Left lung (tissue), 10 donors: Measurements from ENCODE around the gene CFAP91. TPM values are rescaled to one million over a fixed set of nuclear protein-coding genes. Genes with fewer than 3 reads are reported as not detected.

ENCODE experiments used
- ATAC-seq: fragments of 200-7000 bp; cut with Tn5 transposase; one replicate; pipeline ENCODE4 v1.9.1; 2020; ENCODE audit warnings: moderate library complexity
- DNase-seq, 4 donors: peaks; one replicate each; pipeline ENCODE4 v3.0.0-alpha.2; 2013 to 2020
- H3K27ac ChIP-seq, 2 donors: fragments of 200-600 bp; sonication (generic) in 1 of 2; one replicate each; pipeline versions ENCODE4 v1.5.0 to v1.8.0; 2020 to 2021
- H3K27me3 ChIP-seq, 2 donors: fragments of 200-600 bp; sonication (generic) in 1 of 2; one replicate each; pipeline versions ENCODE4 v1.5.0 to v1.8.0; 2020 to 2021
- H3K36me3 ChIP-seq, 2 donors: fragments of 200-600 bp; sonication (generic) in 1 of 2; one replicate each; pipeline versions ENCODE4 v1.5.0 to v1.8.0; 2020 to 2021
- H3K4me1 ChIP-seq, 2 donors: fragments of 200-600 bp; one replicate each; pipeline ENCODE4 v1.8.0; 2021
- H3K4me3 ChIP-seq, 2 donors: fragments of 200-600 bp; sonication (generic) in 1 of 2; one replicate each; pipeline versions ENCODE4 v1.5.0 to v1.8.0; 2020 to 2021; ENCODE audit warnings: mild to moderate bottlenecking in 1 of 2
- H3K9me3 ChIP-seq, 2 donors: fragments of 200-600 bp; sonication (generic) in 1 of 2; one replicate each; pipeline versions ENCODE4 v1.5.0 to v1.8.0; 2020 to 2021
- intact Hi-C, 2 donors: fragments of 100-400 bp; cut with DNase I; formaldehyde crosslinking; loops; one replicate each; pipeline versions ENCODE4 v1.11.2 to v1.14.2; 2022
- polyA plus RNA-seq, 6 donors: library from polyadenylated mRNA; unstranded; fragments of 120-200 nt; gene quantifications; one replicate each; pipeline ENCODE4 v1.2.1, GENCODE V29; 2013; ENCODE audit not compliant: insufficient read length in 6 of 6
- total RNA-seq, 2 donors: library from RNA; stranded (reverse); fragmentation: NEBNext Ultra II Directional; extraction: Animal tissue kit (Norgen Biotek cat#: 25700); gene quantifications; one replicate each; pipeline ENCODE4 v1.2.1, GENCODE V29; 2021
- TF ChIP-seq, protein P1 (sequence below), 2 donors: fragments of 200-600 bp; sonication (generic) in 1 of 2; IDR thresholded peaks; one replicate each; pipeline versions ENCODE4 v1.5.0 to v1.8.0; 2021; ENCODE audit warnings: antibody characterized with exemption in 2 of 2
- donor health status: DM: no; HTN: yes; CAD: no.
- donor health status: DM: no; HTN: no; CAD: no.

The CFAP91 gene
- total and polyA plus RNA-seq, 8 donors: 1.1 to 12.9 (median 7.7) TPM

DNA sequence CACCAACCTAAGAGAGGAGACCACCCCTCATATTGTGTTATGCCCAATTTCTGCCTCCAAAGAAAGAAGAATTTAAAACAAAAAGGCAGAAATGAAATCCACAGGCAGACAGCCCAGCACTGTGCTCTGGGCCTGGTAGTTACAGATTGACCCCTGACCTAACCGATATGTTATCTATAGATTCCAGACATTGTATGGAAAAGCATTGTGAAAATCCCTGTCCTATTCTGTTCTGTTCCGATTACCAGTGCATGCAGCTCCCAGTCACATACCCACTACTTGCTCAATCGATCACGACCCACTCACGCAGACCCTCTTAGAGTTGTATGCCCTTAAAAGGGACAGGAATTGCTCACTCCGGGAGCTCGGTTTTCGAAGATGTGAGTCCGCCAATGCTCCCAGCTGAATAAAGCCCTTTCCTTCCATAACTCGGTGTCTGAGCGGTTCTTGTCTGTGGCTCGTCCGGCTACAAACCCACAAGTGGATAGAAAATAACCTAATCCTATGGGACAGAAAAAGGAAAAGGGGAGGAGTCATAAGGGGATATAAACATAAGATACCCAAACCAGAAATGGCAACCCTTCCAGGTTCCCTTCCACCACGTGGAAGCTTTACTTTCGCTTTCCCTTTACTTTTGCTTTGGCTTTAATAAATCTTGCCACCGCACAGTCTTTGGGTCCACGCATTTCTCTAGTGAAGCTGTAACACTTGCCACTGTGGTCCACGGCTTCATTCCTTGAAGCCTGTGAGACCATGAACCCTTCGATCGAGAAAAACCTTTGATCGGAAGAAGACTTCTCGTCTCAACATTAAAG lies 1.7 kb upstream of the CFAP91 start:
- Histone ChIP-seq H3K9me3 (peaks cover 0 to 7% of the 10 kb centered on the region in 2 donors), H3K4me1 (peaks cover 5 to 34% of the 10 kb centered on the region in 2 donors), H3K4me3 (no peak overlapping the region), H3K27ac (peak overlapping the region in 1 of 2 donors; percentile 74), H3K36me3 (no peaks in the 10 kb centered on the region), H3K27me3 (no peaks in the 10 kb centered on the region)
- no peak for DNase-seq
- ATAC-seq: no peak
- TF ChIP-seq, protein P1, sequence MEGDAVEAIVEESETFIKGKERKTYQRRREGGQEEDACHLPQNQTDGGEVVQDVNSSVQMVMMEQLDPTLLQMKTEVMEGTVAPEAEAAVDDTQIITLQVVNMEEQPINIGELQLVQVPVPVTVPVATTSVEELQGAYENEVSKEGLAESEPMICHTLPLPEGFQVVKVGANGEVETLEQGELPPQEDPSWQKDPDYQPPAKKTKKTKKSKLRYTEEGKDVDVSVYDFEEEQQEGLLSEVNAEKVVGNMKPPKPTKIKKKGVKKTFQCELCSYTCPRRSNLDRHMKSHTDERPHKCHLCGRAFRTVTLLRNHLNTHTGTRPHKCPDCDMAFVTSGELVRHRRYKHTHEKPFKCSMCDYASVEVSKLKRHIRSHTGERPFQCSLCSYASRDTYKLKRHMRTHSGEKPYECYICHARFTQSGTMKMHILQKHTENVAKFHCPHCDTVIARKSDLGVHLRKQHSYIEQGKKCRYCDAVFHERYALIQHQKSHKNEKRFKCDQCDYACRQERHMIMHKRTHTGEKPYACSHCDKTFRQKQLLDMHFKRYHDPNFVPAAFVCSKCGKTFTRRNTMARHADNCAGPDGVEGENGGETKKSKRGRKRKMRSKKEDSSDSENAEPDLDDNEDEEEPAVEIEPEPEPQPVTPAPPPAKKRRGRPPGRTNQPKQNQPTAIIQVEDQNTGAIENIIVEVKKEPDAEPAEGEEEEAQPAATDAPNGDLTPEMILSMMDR (IDR thresholded peaks at IDR 0.05): no peak
- intact Hi-C loops: no loop called here

DNA sequence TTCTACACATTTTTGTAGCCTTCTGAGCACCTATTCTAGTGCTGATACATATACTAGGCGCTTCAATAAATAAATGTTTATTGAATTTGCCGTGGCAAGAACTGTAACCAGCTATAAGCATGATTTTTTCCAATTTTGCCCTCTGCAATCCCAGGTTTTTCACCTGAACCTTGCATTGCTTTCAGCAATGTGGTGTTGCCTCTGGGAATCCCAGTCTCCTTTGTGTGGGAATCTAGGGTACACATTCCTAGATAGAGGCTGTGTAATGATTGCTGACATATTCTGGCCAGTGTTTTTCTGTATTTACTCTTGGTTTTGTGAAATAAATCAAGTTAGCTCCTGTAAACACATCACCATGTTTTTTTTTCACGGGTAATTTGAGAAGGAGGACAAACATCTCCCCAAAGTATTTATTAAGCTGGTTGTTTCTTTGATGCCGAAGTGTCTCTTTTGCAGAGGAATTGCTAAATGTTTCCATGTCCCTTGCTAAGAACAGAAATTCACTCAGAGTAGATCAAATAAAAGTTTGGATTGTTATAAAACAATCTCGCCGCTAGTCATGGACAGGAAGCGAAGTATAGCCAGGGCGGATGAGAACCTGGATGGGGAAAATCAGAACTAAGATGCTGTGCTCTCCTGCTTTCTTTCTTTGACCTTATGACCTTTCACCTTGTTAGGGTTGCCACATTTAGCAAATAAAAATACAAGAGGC lies 1.2 kb downstream of the CFAP91 start:
- Histone ChIP-seq H3K9me3 (peaks cover 0 to 7% of the 10 kb centered on the region in 2 donors), H3K4me1 (peaks cover 5 to 34% of the 10 kb centered on the region in 2 donors), H3K36me3 (no peaks in the 10 kb centered on the region), H3K4me3 (no peak overlapping the region), H3K27me3 (no peaks in the 10 kb centered on the region), H3K27ac (no peak overlapping the region)
- ATAC-seq: no peak
- intact Hi-C loops: no loop called here
- DNase-seq: peak in 1 of 4 donors; percentile 6
- TF ChIP-seq, protein P1 (IDR thresholded peaks at IDR 0.05): no peak

DNA sequence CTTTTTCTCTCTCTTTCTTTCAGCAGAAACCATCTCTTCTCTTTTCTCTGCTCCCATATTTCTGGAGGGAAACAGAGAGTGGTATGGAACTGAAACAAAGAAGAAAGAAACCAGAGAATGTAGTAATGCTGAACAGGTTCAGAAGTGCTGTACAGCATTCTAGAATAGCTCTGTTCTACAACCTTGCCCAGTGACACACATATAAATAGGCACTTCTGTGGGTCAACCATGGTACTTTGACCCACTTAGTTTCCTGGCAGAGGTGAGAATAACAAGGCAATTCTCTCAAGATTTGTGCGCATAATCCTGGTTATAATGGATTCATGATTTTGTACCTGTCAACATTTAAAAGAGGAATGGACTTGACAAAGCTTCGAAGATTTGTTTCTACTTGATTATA lies 12.3 kb downstream of the CFAP91 start:
- H3K27ac ChIP-seq: no peak overlapping the region
- no peaks in the 10 kb centered on the region for H3K36me3 ChIP-seq
- no peaks in the 10 kb centered on the region for H3K27me3 ChIP-seq
- ATAC-seq (no peak), DNase-seq (no peak)
- TF ChIP-seq, protein P1 (IDR thresholded peaks at IDR 0.05): no peak
- no peaks in the 10 kb centered on the region for H3K4me1 ChIP-seq
- no peaks in the 10 kb centered on the region for H3K9me3 ChIP-seq
- intact Hi-C loops: no loop called here
- H3K4me3 ChIP-seq: no peak overlapping the region

DNA sequence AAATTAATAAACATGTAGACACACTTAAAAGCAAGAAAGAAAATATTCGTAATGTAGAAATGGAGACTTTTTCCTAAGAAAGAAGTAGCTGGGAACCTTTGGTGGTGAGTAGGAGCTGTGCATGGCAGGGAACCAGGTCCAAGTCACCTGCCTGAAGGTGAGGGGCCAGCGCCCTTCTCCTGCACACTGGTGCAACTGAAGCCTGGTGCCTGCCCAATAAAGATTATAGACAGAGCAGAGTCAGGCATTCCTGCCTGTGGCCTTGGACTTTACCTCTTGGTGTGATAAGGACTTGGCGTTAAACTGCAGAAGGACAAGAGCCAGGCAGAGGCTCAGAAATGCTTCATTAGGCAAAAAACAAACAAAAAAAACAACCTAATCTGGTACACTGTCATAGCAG lies 14.2 kb downstream of the CFAP91 start:
- Histone ChIP-seq H3K27me3 (no peaks in the 10 kb centered on the region), H3K4me1 (no peaks in the 10 kb centered on the region), H3K36me3 (no peaks in the 10 kb centered on the region), H3K4me3 (no peak overlapping the region), H3K9me3 (no peaks in the 10 kb centered on the region), H3K27ac (no peak overlapping the region)
- intact Hi-C loops: no loop called here
- DNase-seq (no peak), ATAC-seq (no peak)
- TF ChIP-seq, protein P1 (IDR thresholded peaks at IDR 0.05): no peak

DNA sequence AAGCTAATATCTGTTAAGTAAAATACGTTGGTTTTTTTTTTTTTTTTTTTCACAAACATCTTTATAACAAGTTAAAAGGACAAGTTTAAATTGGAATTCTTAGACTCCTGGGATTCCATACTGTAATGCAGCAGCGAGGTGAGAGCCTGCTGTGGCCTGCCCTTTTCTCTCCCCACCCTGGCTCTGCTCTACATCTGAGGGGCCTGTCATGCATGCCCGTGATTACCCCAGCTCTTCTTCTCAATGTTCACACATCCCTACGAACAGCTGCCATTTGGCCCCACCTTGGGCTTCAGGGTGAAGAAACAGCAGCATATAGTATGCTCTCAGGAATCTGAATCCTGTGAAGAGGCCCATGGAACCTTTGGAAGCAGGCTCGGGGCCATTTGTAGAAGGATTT lies 14.7 kb downstream of the CFAP91 start:
- H3K27me3 ChIP-seq: no peaks in the 10 kb centered on the region
- TF ChIP-seq, protein P1 (IDR thresholded peaks at IDR 0.05): no peak
- DNase-seq: no peak
- intact Hi-C loops: no loop called here
- no peaks in the 10 kb centered on the region for H3K36me3 ChIP-seq
- H3K9me3 ChIP-seq: no peaks in the 10 kb centered on the region
- ATAC-seq: no peak
- H3K4me1 ChIP-seq: no peaks in the 10 kb centered on the region
- no peak overlapping the region for H3K4me3 ChIP-seq
- no peak overlapping the region for H3K27ac ChIP-seq
